ENCODE measurements around the gene EPX.

The EPX gene

GRCh38 chr17:58219007-58219788 lies 26.7 kb downstream of the EPX start, which contains the start of gene MKS1:
MKS1 (minus strand) TSS chr17:58219255; CDS start chr17:58219230, 25 bp downstream.
- Histone ChIP-seq H3K27ac (peak within 1 kb of the TSS; percentile 43 to 91 (median 82)), H3K4me3 (peak within 1 kb of the TSS; percentile 49 to 79 (median 71))

- H3K4me3 ChIP-seq: peak overlapping the region in 5 of 7 experiments; percentile 55 to 79 (median 71)
- peak overlapping the region in 17 of 21 experiments; percentile 18 to 91 (median 82) for H3K27ac ChIP-seq
Observed at GRCh38 chr17:58219789-58220183, 27.3 kb downstream of the EPX start.

GRCh38 chr17:58224315-58224714 lies 31.8 kb downstream of the EPX start:
- H3K27ac ChIP-seq: no peak overlapping the region

GRCh38 chr17:58227733-58228132 lies 35.2 kb downstream of the EPX start:
- no peak overlapping the region for H3K27ac ChIP-seq
- no peak overlapping the region for H3K4me3 ChIP-seq

More at GRCh38 chr17:58224315-58224714, 31.8 kb downstream of the EPX start:
- no peak overlapping the region for H3K4me3 ChIP-seq

GRCh38 chr17:58228679-58229078 lies 36.2 kb downstream of the EPX start:
- Histone ChIP-seq H3K4me3 (no peak overlapping the region), H3K27ac (no peak overlapping the region)

- no peak overlapping the region for H3K4me3 ChIP-seq
- no peak overlapping the region for H3K27ac ChIP-seq
Observed at GRCh38 chr17:58229384-58229783, 36.9 kb downstream of the EPX start.

- Histone ChIP-seq H3K4me3 (no peak overlapping the region), H3K27ac (peak overlapping the region in 1 of 21 experiments; percentile 55)
Observed at GRCh38 chr17:58229881-58230280, 37.4 kb downstream of the EPX start.

- no peak overlapping the region for H3K27ac ChIP-seq
- no peak overlapping the region for H3K4me3 ChIP-seq
Observed at GRCh38 chr17:58231641-58232040, 39.1 kb downstream of the EPX start.

- H3K27ac ChIP-seq: peak overlapping the region in 1 of 21 experiments; percentile 7
- no peak overlapping the region for H3K4me3 ChIP-seq
Observed at GRCh38 chr17:58232707-58233156, 40.2 kb downstream of the EPX start.

GRCh38 chr17:58233543-58233942 lies 41.0 kb downstream of the EPX start:
- Histone ChIP-seq H3K4me3 (no peak overlapping the region), H3K27ac (peak overlapping the region in 1 of 21 experiments; percentile 29)

- H3K4me3 ChIP-seq: no peak overlapping the region
- H3K27ac ChIP-seq: no peak overlapping the region
Observed at GRCh38 chr17:58234512-58234911, 42.0 kb downstream of the EPX start.

GRCh38 chr17:58235821-58236220 lies 43.3 kb downstream of the EPX start:
- H3K4me3 ChIP-seq: no peak overlapping the region
- H3K27ac ChIP-seq: no peak overlapping the region

GRCh38 chr17:58236394-58236793 lies 43.9 kb downstream of the EPX start:
- no peak overlapping the region for H3K4me3 ChIP-seq

GRCh38 chr17:58238147-58238634 lies 45.7 kb downstream of the EPX start, which contains the start of gene LPO:
LPO (plus strand) TSS chr17:58238584; CDS start chr17:58242980, 4,396 bp downstream.
- no peak within 1 kb of the TSS for H3K4me3 ChIP-seq
- H3K27ac ChIP-seq: no peak within 1 kb of the TSS

More at GRCh38 chr17:58236394-58236793, 43.9 kb downstream of the EPX start:
- H3K27ac ChIP-seq: no peak overlapping the region

GRCh38 chr17:58239987-58240386 lies 47.5 kb downstream of the EPX start:
- Histone ChIP-seq H3K27ac (no peak overlapping the region), H3K4me3 (no peak overlapping the region)

GRCh38 chr17:58242171-58242784 lies 49.8 kb downstream of the EPX start:
- Histone ChIP-seq H3K27ac (no peak overlapping the region), H3K4me3 (no peak overlapping the region)

GRCh38 chr17:58244963-58245362 lies 52.4 kb downstream of the EPX start:
- Histone ChIP-seq H3K4me3 (no peak overlapping the region), H3K27ac (no peak overlapping the region)

GRCh38 chr17:58245428-58246103 lies 53.0 kb downstream of the EPX start:
- no peak overlapping the region for H3K27ac ChIP-seq
- H3K4me3 ChIP-seq: no peak overlapping the region

- Histone ChIP-seq H3K27ac (no peak overlapping the region), H3K4me3 (no peak overlapping the region)
Observed at GRCh38 chr17:58246104-58246740, 53.7 kb downstream of the EPX start.

- no peak overlapping the region for H3K27ac ChIP-seq
- no peak overlapping the region for H3K4me3 ChIP-seq
Observed at GRCh38 chr17:58246781-58247180, 54.3 kb downstream of the EPX start.
